GM18508 (cell line): ENCODE data around the gene KIAA1217.

Source experiments
- ATAC-seq: cut with Tn5 transposase; IDR thresholded peaks from one replicate; pipeline ENCODE4 v1.9.1; 2021; ENCODE audit warnings: moderate number of reproducible peaks; ENCODE audit not compliant: insufficient read depth, unreplicated experiment

The KIAA1217 gene

GRCh38 chr10:24240041-24240751 lies 31.3 kb downstream of the KIAA1217 start:
- ATAC-seq, result no peak

- ATAC-seq, result no peak
Observed at GRCh38 chr10:24241536-24242040, 32.6 kb downstream of the KIAA1217 start.

- no peak for ATAC-seq
Observed at GRCh38 chr10:24242562-24242961, 33.6 kb downstream of the KIAA1217 start.

- no peak for ATAC-seq
Observed at GRCh38 chr10:24246365-24246764, 37.4 kb downstream of the KIAA1217 start.

GRCh38 chr10:24247841-24248240 lies 38.9 kb downstream of the KIAA1217 start:
- ATAC-seq, result no peak

GRCh38 chr10:24249829-24250415 lies 41.0 kb downstream of the KIAA1217 start:
- ATAC-seq, result no peak

- no peak for ATAC-seq
Observed at GRCh38 chr10:24251547-24251946, 42.6 kb downstream of the KIAA1217 start.

- ATAC-seq, result no peak
Observed at GRCh38 chr10:24254180-24254579, 45.2 kb downstream of the KIAA1217 start.

GRCh38 chr10:24255115-24255880 lies 46.4 kb downstream of the KIAA1217 start:
- no peak for ATAC-seq

- no peak for ATAC-seq
Observed at GRCh38 chr10:24255881-24256311, 47.0 kb downstream of the KIAA1217 start.

GRCh38 chr10:24256619-24257107 lies 47.7 kb downstream of the KIAA1217 start:
- ATAC-seq, result no peak

- ATAC-seq, result no peak
Observed at GRCh38 chr10:24257588-24257987, 48.6 kb downstream of the KIAA1217 start.

GRCh38 chr10:24259365-24260130 lies 50.6 kb downstream of the KIAA1217 start:
- no peak for ATAC-seq

- no peak for ATAC-seq
Observed at GRCh38 chr10:24261627-24262026, 52.7 kb downstream of the KIAA1217 start.

- ATAC-seq, result no peak
Observed at GRCh38 chr10:24262929-24263590, 54.1 kb downstream of the KIAA1217 start.

GRCh38 chr10:24269476-24269875 lies 60.5 kb downstream of the KIAA1217 start:
- ATAC-seq, result no peak

- no peak for ATAC-seq
Observed at GRCh38 chr10:24272374-24272773, 63.4 kb downstream of the KIAA1217 start.

- ATAC-seq, result no peak
Observed at GRCh38 chr10:24277277-24277676, 68.3 kb downstream of the KIAA1217 start.

GRCh38 chr10:24277771-24278170 lies 68.8 kb downstream of the KIAA1217 start:
- no peak for ATAC-seq
